Measurements from ENCODE around the gene SENP8.

- no peak for TF ChIP-seq CTCF (conservative IDR thresholded peaks at IDR 0.05; ENCODE audit: low read depth, low read length)
- no peak for TF ChIP-seq POLR2A (IDR thresholded peaks at IDR 0.05; ENCODE audit: low read depth, low read length)
- TF ChIP-seq RAD21 (IDR thresholded peaks at IDR 0.05; ENCODE audit: low read length): no peak
These were observed 54.6 kb downstream of the SENP8 start for GRCh38 chr15:72172796-72173195.

All from IMR-90 (cell line).